ENCODE results near the gene ZCCHC24.

Gene ZCCHC24

GRCh38 chr10:79412516-79412915 lies 32.9 kb downstream of the ZCCHC24 start:
- H3K27me3 ChIP-seq, result peaks cover 24% of the 10 kb centered on the region
- H3K9me3 ChIP-seq, result no peaks in the 10 kb centered on the region
- H3K4me1 ChIP-seq (ENCODE audit: control insufficient read depth in 1 of 2, insufficient read depth in 1 of 2, low read depth in 1 of 2, low read length in 1 of 2), result peaks cover 24 to 30% of the 10 kb centered on the region in 2 experiments
- H3K4me3 ChIP-seq (ENCODE audit: low read depth in 1 of 2, low read length in 1 of 2), result no peak overlapping the region
- no peak for TF ChIP-seq CTCF (IDR thresholded peaks at IDR 0.05)
- H3K36me3 ChIP-seq, result no peaks in the 10 kb centered on the region
- H3K27ac ChIP-seq, result no peak overlapping the region

GRCh38 chr10:79411546-79412495 lies 33.6 kb downstream of the ZCCHC24 start:
- Histone ChIP-seq H3K27me3 (peaks cover 31% of the 10 kb centered on the region), H3K36me3 (no peaks in the 10 kb centered on the region), H3K9me3 (no peaks in the 10 kb centered on the region), H3K4me1 (ENCODE audit: control insufficient read depth in 1 of 2, insufficient read depth in 1 of 2, low read depth in 1 of 2, low read length in 1 of 2) (peaks cover 17 to 23% of the 10 kb centered on the region in 2 experiments), H3K4me3 (ENCODE audit: low read depth in 1 of 2, low read length in 1 of 2) (no peak overlapping the region), H3K27ac (no peak overlapping the region)
- TF ChIP-seq CTCF (IDR thresholded peaks at IDR 0.05), result no peak

- no peaks in the 10 kb centered on the region for H3K36me3 ChIP-seq
- H3K27ac ChIP-seq, result no peak overlapping the region
- H3K27me3 ChIP-seq, result peaks cover 44% of the 10 kb centered on the region
- no peak for TF ChIP-seq CTCF (IDR thresholded peaks at IDR 0.05)
- no peak overlapping the region for H3K4me3 ChIP-seq (ENCODE audit: low read depth in 1 of 2, low read length in 1 of 2)
- H3K4me1 ChIP-seq (ENCODE audit: control insufficient read depth in 1 of 2, insufficient read depth in 1 of 2, low read depth in 1 of 2, low read length in 1 of 2), result peaks cover 8 to 10% of the 10 kb centered on the region in 2 experiments
- H3K9me3 ChIP-seq, result no peaks in the 10 kb centered on the region
These were observed 34.9 kb downstream of the ZCCHC24 start for GRCh38 chr10:79410315-79411094.

GRCh38 chr10:79409726-79410085 lies 35.7 kb downstream of the ZCCHC24 start:
- Histone ChIP-seq H3K27me3 (peaks cover 52% of the 10 kb centered on the region), H3K9me3 (no peaks in the 10 kb centered on the region), H3K4me1 (ENCODE audit: control insufficient read depth in 1 of 2, insufficient read depth in 1 of 2, low read depth in 1 of 2, low read length in 1 of 2) (peaks cover 8 to 10% of the 10 kb centered on the region in 2 experiments), H3K36me3 (no peaks in the 10 kb centered on the region), H3K27ac (no peak overlapping the region), H3K4me3 (ENCODE audit: low read depth in 1 of 2, low read length in 1 of 2) (no peak overlapping the region)
- no peak for TF ChIP-seq CTCF (IDR thresholded peaks at IDR 0.05)

GRCh38 chr10:79409038-79409725 lies 36.2 kb downstream of the ZCCHC24 start:
- Histone ChIP-seq H3K27me3 (peaks cover 57% of the 10 kb centered on the region), H3K27ac (no peak overlapping the region), H3K4me3 (ENCODE audit: low read depth in 1 of 2, low read length in 1 of 2) (no peak overlapping the region), H3K36me3 (no peaks in the 10 kb centered on the region), H3K9me3 (no peaks in the 10 kb centered on the region), H3K4me1 (ENCODE audit: control insufficient read depth in 1 of 2, insufficient read depth in 1 of 2, low read depth in 1 of 2, low read length in 1 of 2) (peaks cover 8 to 10% of the 10 kb centered on the region in 2 experiments)
- TF ChIP-seq CTCF (IDR thresholded peaks at IDR 0.05), result no peak
